ENCODE data around the gene SETD1B. TPM values are rescaled to one million over a fixed set of nuclear protein-coding genes. Genes with fewer than 3 reads are reported as not detected.
"Not testable (repeated sequence)": the region's sequence is repeated elsewhere in the genome, so short reads cannot be mapped to it uniquely, and the experiment has no call there.

The SETD1B gene
- total RNA-seq, 5 donors from 2014 or later (not counting 1 experiment from before 2014, with no cell fraction given), result 87.7 to 106 (median 96.0) TPM

- Histone ChIP-seq H3K27ac (ENCODE audit: low read length) (no peak overlapping the region), H3K4me3 (ENCODE audit: control insufficient read depth in 1 of 2, extremely low read depth in 1 of 2, low read length in 1 of 2) (no peak overlapping the region), H3K36me3 (ENCODE audit: control insufficient read depth in 2 of 2, extremely low read depth in 1 of 2, insufficient read depth in 1 of 2, low read length in 1 of 2) (no peaks in the 10 kb centered on the region), H3K4me1 (ENCODE audit: control insufficient read depth in 1 of 2, extremely low read depth in 1 of 2, insufficient read depth in 2 of 2, low read length in 2 of 2) (no peaks in the 10 kb centered on the region), H3K27me3 (replicated peaks in 1 of 2; ENCODE audit: control insufficient read depth in 2 of 2, extremely low read depth in 1 of 2, insufficient read depth in 2 of 2, low read length in 1 of 2) (no peaks in the 10 kb centered on the region), H3K9me3 (no peaks in the 10 kb centered on the region)
- H3K27ac Mint-ChIP-seq, result no peak overlapping the region
- DNase-seq (no peak), ATAC-seq (replicated peaks in 1 of 4) (no peak)
- H3K4me1 Mint-ChIP-seq, result peaks cover 0 to 3% (median 0%) of the 10 kb centered on the region in 3 donors
- H3K9me3 Mint-ChIP-seq, result no peaks in the 10 kb centered on the region
- ChIA-PET CTCF (interaction anchor here in 1 of 2 donors (0.6 kb wide), 1 partner anchor 26 kb away, joined by 3 read pairs; no protein-coding TSS in a partner anchor), POLR2A (no interaction called here)
- H3K36me3 Mint-ChIP-seq, result no peaks in the 10 kb centered on the region
- WGBS (ENCODE audit: insufficient coverage), result 100% methylated on average over 1 of the region's 1 CpG
- H3K4me3 Mint-ChIP-seq, result no peak overlapping the region
- no peaks in the 10 kb centered on the region for H3K27me3 Mint-ChIP-seq
These were observed 41.9 kb downstream of the SETD1B start for GRCh38 chr12:121845701-121846100.

GRCh38 chr12:121849211-121849610, 45.4 kb downstream of the SETD1B start:
- Histone ChIP-seq H3K9me3 (no peaks in the 10 kb centered on the region), H3K36me3 (ENCODE audit: control insufficient read depth in 2 of 2, extremely low read depth in 1 of 2, insufficient read depth in 1 of 2, low read length in 1 of 2) (no peaks in the 10 kb centered on the region), H3K27me3 (replicated peaks in 1 of 2; ENCODE audit: control insufficient read depth in 2 of 2, extremely low read depth in 1 of 2, insufficient read depth in 2 of 2, low read length in 1 of 2) (no peaks in the 10 kb centered on the region), H3K4me1 (ENCODE audit: control insufficient read depth in 1 of 2, extremely low read depth in 1 of 2, insufficient read depth in 2 of 2, low read length in 2 of 2) (no peaks in the 10 kb centered on the region), H3K27ac (ENCODE audit: low read length) (no peak overlapping the region), H3K4me3 (ENCODE audit: control insufficient read depth in 1 of 2, extremely low read depth in 1 of 2, low read length in 1 of 2) (no peak overlapping the region)
- Mint-ChIP-seq H3K36me3 (no peaks in the 10 kb centered on the region), H3K4me1 (no peaks in the 10 kb centered on the region), H3K4me3 (no peak overlapping the region), H3K27me3 (no peaks in the 10 kb centered on the region), H3K27ac (no peak overlapping the region), H3K9me3 (no peaks in the 10 kb centered on the region)
- ChIA-PET CTCF (no interaction called here), POLR2A (interaction anchor here (0.6 kb wide), 2 partner anchors 37 to 598 kb away, joined by 3 read pairs; no protein-coding TSS in a partner anchor)
- DNase-seq, result no peak
- WGBS (ENCODE audit: insufficient coverage), result no CpG with 5 or more reads among the region's 6 CpGs
- ATAC-seq (replicated peaks in 1 of 4), result no peak

GRCh38 chr12:121849665-121850064, 45.9 kb downstream of the SETD1B start:
- no peaks in the 10 kb centered on the region for H3K9me3 Mint-ChIP-seq
- DNase-seq, result no peak
- H3K4me1 Mint-ChIP-seq, result no peaks in the 10 kb centered on the region
- Histone ChIP-seq H3K4me1 (ENCODE audit: control insufficient read depth in 1 of 2, extremely low read depth in 1 of 2, insufficient read depth in 2 of 2, low read length in 2 of 2) (no peaks in the 10 kb centered on the region), H3K36me3 (ENCODE audit: control insufficient read depth in 2 of 2, extremely low read depth in 1 of 2, insufficient read depth in 1 of 2, low read length in 1 of 2) (no peaks in the 10 kb centered on the region), H3K9me3 (no peaks in the 10 kb centered on the region), H3K27me3 (replicated peaks in 1 of 2; ENCODE audit: control insufficient read depth in 2 of 2, extremely low read depth in 1 of 2, insufficient read depth in 2 of 2, low read length in 1 of 2) (no peaks in the 10 kb centered on the region), H3K27ac (ENCODE audit: low read length) (no peak overlapping the region), H3K4me3 (ENCODE audit: control insufficient read depth in 1 of 2, extremely low read depth in 1 of 2, low read length in 1 of 2) (no peak overlapping the region)
- CTCF ChIA-PET, result no interaction called here
- H3K27ac Mint-ChIP-seq, result no peak overlapping the region
- H3K4me3 Mint-ChIP-seq, result no peak overlapping the region
- H3K27me3 Mint-ChIP-seq, result no peaks in the 10 kb centered on the region
- 80% methylated on average over 10 of the region's 13 CpGs for WGBS (ENCODE audit: insufficient coverage)
- no peaks in the 10 kb centered on the region for H3K36me3 Mint-ChIP-seq
- ATAC-seq (replicated peaks in 1 of 4), result no peak
- POLR2A ChIA-PET, result interaction anchor here in 1 of 2 donors (0.6 kb wide), 1 partner anchor 599 kb away, joined by 3 read pairs; no protein-coding TSS in a partner anchor

- H3K9me3 Mint-ChIP-seq; H3K27ac ChIP-seq (ENCODE audit: low read length); H3K36me3 Mint-ChIP-seq; H3K4me1 ChIP-seq (ENCODE audit: control insufficient read depth in 1 of 2, extremely low read depth in 1 of 2, insufficient read depth in 2 of 2, low read length in 2 of 2); H3K4me1 Mint-ChIP-seq; H3K4me3 ChIP-seq (ENCODE audit: control insufficient read depth in 1 of 2, extremely low read depth in 1 of 2, low read length in 1 of 2); H3K27me3 Mint-ChIP-seq; POLR2A ChIA-PET; H3K4me3 Mint-ChIP-seq; H3K27me3 ChIP-seq (replicated peaks in 1 of 2; ENCODE audit: control insufficient read depth in 2 of 2, extremely low read depth in 1 of 2, insufficient read depth in 2 of 2, low read length in 1 of 2); ATAC-seq (replicated peaks in 1 of 4); H3K9me3 ChIP-seq; DNase-seq; H3K27ac Mint-ChIP-seq; H3K36me3 ChIP-seq (ENCODE audit: control insufficient read depth in 2 of 2, extremely low read depth in 1 of 2, insufficient read depth in 1 of 2, low read length in 1 of 2): not testable (repeated sequence)
- no CpG with 5 or more reads among the region's 3 CpGs for WGBS (ENCODE audit: insufficient coverage)
- CTCF ChIA-PET, result interaction anchor here in 1 of 2 donors (0.6 kb wide), 1 partner anchor 34 kb away, joined by 4 read pairs; no protein-coding TSS in a partner anchor
These were observed 48.6 kb downstream of the SETD1B start for GRCh38 chr12:121852392-121852791.

- no peak for ATAC-seq (replicated peaks in 1 of 4)
- H3K36me3 ChIP-seq (ENCODE audit: control insufficient read depth in 2 of 2, extremely low read depth in 1 of 2, insufficient read depth in 1 of 2, low read length in 1 of 2), result no peaks in the 10 kb centered on the region
- Mint-ChIP-seq H3K27me3 (no peaks in the 10 kb centered on the region), H3K4me3 (no peak overlapping the region), H3K36me3 (no peaks in the 10 kb centered on the region), H3K4me1 (no peaks in the 10 kb centered on the region), H3K27ac (no peak overlapping the region), H3K9me3 (no peaks in the 10 kb centered on the region)
- H3K4me3 ChIP-seq (ENCODE audit: control insufficient read depth in 1 of 2, extremely low read depth in 1 of 2, low read length in 1 of 2), result no peak overlapping the region
- POLR2A ChIA-PET, result no interaction called here
- CTCF ChIA-PET, result interaction anchor here in 1 of 2 donors (0.6 kb wide), 1 partner anchor 17 kb away, joined by 3 read pairs; no protein-coding TSS in a partner anchor
- no peaks in the 10 kb centered on the region for H3K9me3 ChIP-seq
- WGBS (ENCODE audit: insufficient coverage), result 100% methylated on average over 4 of the region's 11 CpGs
- no peaks in the 10 kb centered on the region for H3K4me1 ChIP-seq (ENCODE audit: control insufficient read depth in 1 of 2, extremely low read depth in 1 of 2, insufficient read depth in 2 of 2, low read length in 2 of 2)
- no peak overlapping the region for H3K27ac ChIP-seq (ENCODE audit: low read length)
- no peak for DNase-seq
- H3K27me3 ChIP-seq (replicated peaks in 1 of 2; ENCODE audit: control insufficient read depth in 2 of 2, extremely low read depth in 1 of 2, insufficient read depth in 2 of 2, low read length in 1 of 2), result peaks cover 0 to 11% of the 10 kb centered on the region in 2 experiments
These were observed 53.8 kb downstream of the SETD1B start for GRCh38 chr12:121857322-121858246.

GRCh38 chr12:121858318-121858661, 54.5 kb downstream of the SETD1B start:
- ATAC-seq (replicated peaks in 1 of 4) (no peak), DNase-seq (no peak)
- no peak overlapping the region for H3K27ac Mint-ChIP-seq
- Histone ChIP-seq H3K36me3 (ENCODE audit: control insufficient read depth in 2 of 2, extremely low read depth in 1 of 2, insufficient read depth in 1 of 2, low read length in 1 of 2) (no peaks in the 10 kb centered on the region), H3K27me3 (replicated peaks in 1 of 2; ENCODE audit: control insufficient read depth in 2 of 2, extremely low read depth in 1 of 2, insufficient read depth in 2 of 2, low read length in 1 of 2) (peaks cover 0 to 11% of the 10 kb centered on the region in 2 experiments), H3K4me1 (ENCODE audit: control insufficient read depth in 1 of 2, extremely low read depth in 1 of 2, insufficient read depth in 2 of 2, low read length in 2 of 2) (no peaks in the 10 kb centered on the region), H3K4me3 (ENCODE audit: control insufficient read depth in 1 of 2, extremely low read depth in 1 of 2, low read length in 1 of 2) (no peak overlapping the region), H3K9me3 (no peaks in the 10 kb centered on the region), H3K27ac (ENCODE audit: low read length) (no peak overlapping the region)
- H3K9me3 Mint-ChIP-seq, result no peaks in the 10 kb centered on the region
- POLR2A ChIA-PET, result no interaction called here
- WGBS (ENCODE audit: insufficient coverage), result 92% methylated on average over 7 of the region's 10 CpGs
- peaks cover 1% of the 10 kb centered on the region for H3K36me3 Mint-ChIP-seq
- H3K4me3 Mint-ChIP-seq, result no peak overlapping the region
- H3K4me1 Mint-ChIP-seq, result no peaks in the 10 kb centered on the region
- H3K27me3 Mint-ChIP-seq, result no peaks in the 10 kb centered on the region
- CTCF ChIA-PET, result interaction anchor here in 1 of 2 donors (0.6 kb wide), 1 partner anchor 18 kb away, joined by 3 read pairs; no protein-coding TSS in a partner anchor

Measured in T-cell (primary cell).